D721Med (cell line): ENCODE measurements around the gene ALKBH5.

Experiments
- DNase-seq: peaks from one replicate; pipeline ENCODE4 v3.0.0; 2011; ENCODE audit warnings: low spot score; ENCODE audit not compliant: insufficient read length
- FAIRE-seq: peaks from 2 replicates; lab custom pipeline; 2011; peaks lifted over from hg19 to GRCh38; lab: Jason Lieb, UNC
- CTCF ChIP-seq: IDR thresholded peaks from 2 replicates; pipeline ENCODE4 v1.5.1; 2012; ENCODE audit warnings: mild to moderate bottlenecking, control low read depth; ENCODE audit not compliant: insufficient read depth; ENCODE audit errors: missing control alignments

The ALKBH5 gene

GRCh38 chr17:18157354-18157985 is 26.2 kb upstream of the ALKBH5 start:
- no peak for FAIRE-seq
- no peak for DNase-seq
- TF ChIP-seq CTCF = no peak

GRCh38 chr17:18158022-18158600 is 25.5 kb upstream of the ALKBH5 start:
- FAIRE-seq (no peak), DNase-seq (no peak)
- TF ChIP-seq CTCF = no peak

- no peak for TF ChIP-seq CTCF
- FAIRE-seq (no peak), DNase-seq (no peak)
Observed at GRCh38 chr17:18159551-18160120, 24.0 kb upstream of the ALKBH5 start.

- DNase-seq (no peak), FAIRE-seq (no peak)
- no peak for TF ChIP-seq CTCF
Observed at GRCh38 chr17:18160128-18160856, 23.3 kb upstream of the ALKBH5 start.

- no peak for TF ChIP-seq CTCF
- no peak for FAIRE-seq
- DNase-seq = no peak
Observed at GRCh38 chr17:18161207-18162145, 22.2 kb upstream of the ALKBH5 start.

GRCh38 chr17:18163547-18163946 is 20.1 kb upstream of the ALKBH5 start:
- DNase-seq = no peak
- no peak for FAIRE-seq
- TF ChIP-seq CTCF = no peak
